IMR-90 (cell line): ENCODE measurements around the gene ADAMTSL5. TPM values are rescaled to one million over a fixed set of nuclear protein-coding genes. Genes with fewer than 3 reads are reported as not detected.
A peak's percentile ranks its signal among the peaks of the same experiment; 100 is the strongest.

ENCODE experiments used
- ATAC-seq: fragments of 200-7000 bp; cut with Tn5 transposase; 2 replicates; pipeline ENCODE4 v1.9.1; 2020; ENCODE audit warnings: low read depth, mild to moderate bottlenecking, moderate library complexity
- BruUV-seq: library from RNA; stranded (reverse); fragments of 400-500 nt; replicated peaks from 2 replicates; lab custom pipeline; 2021; lab: Mats Ljungman, UMichigan
- CTCF ChIA-PET: fragments of 300-600 bp; formaldehyde crosslinking; extraction: SDS; loops from one replicate; lab custom pipeline; 2021; ENCODE audit warnings: antibody characterized with exemption; lab: Yijun Ruan, JAX
- POLR2A ChIA-PET: fragments of 300-600 bp; sonication (Branson Sonifier 250); formaldehyde crosslinking; loops from one replicate; lab custom pipeline; 2022; ENCODE audit warnings: antibody characterized with exemption; ENCODE audit not compliant: unreplicated experiment; lab: Charles Lee
- DNase-seq: peaks from one replicate; pipeline ENCODE4 v3.0.0; 2013
- H2AFZ ChIP-seq: replicated peaks from 2 replicates; pipeline ENCODE3; 2013; ENCODE audit warnings: low read length, mild to moderate bottlenecking; ENCODE audit not compliant: poor library complexity
- H2AK5ac ChIP-seq: 2 replicates; pipeline ENCODE4 v1.6.1; 2013; ENCODE audit warnings: low read depth, low read length, inconsistent platforms
- H2AK9ac ChIP-seq: replicated peaks from 2 replicates; pipeline ENCODE3; 2013; ENCODE audit warnings: mild to moderate bottlenecking, low read depth, low read length, moderate library complexity; ENCODE audit not compliant: poor library complexity
- H2BK120ac ChIP-seq: 2 replicates; pipeline ENCODE4 v1.6.1; 2013; ENCODE audit warnings: low read depth, low read length, inconsistent platforms
- H2BK15ac ChIP-seq: 3 replicates; pipeline ENCODE4 v1.6.1; 2013; ENCODE audit warnings: low read depth, low read length, inconsistent platforms
- H2BK20ac ChIP-seq: 2 replicates; pipeline ENCODE4 v1.6.1; 2013; ENCODE audit warnings: low read depth, mild to moderate bottlenecking, inconsistent platforms, low read length, moderate library complexity
- H2BK5ac ChIP-seq: 2 replicates; pipeline ENCODE4 v1.6.1; 2013; ENCODE audit warnings: mild to moderate bottlenecking, low read depth, low read length, inconsistent platforms; ENCODE audit not compliant: poor library complexity, severe bottlenecking
- H3K14ac ChIP-seq: replicated peaks from 2 replicates; pipeline ENCODE4 v1.6.1; 2013; ENCODE audit warnings: low read depth, low read length, inconsistent platforms
- H3K18ac ChIP-seq: 2 replicates; pipeline ENCODE4 v1.6.1; 2013; ENCODE audit warnings: low read depth, low read length, control low read depth
- H3K23ac ChIP-seq: 2 replicates; pipeline ENCODE4 v1.6.1; 2013; ENCODE audit warnings: low read depth, low read length, inconsistent platforms
- H3K27ac ChIP-seq: 2 replicates; pipeline ENCODE4 v1.5.1; 2013; ENCODE audit warnings: mild to moderate bottlenecking, control low read depth, low read length; ENCODE audit not compliant: insufficient read depth
- H3K27me3 ChIP-seq: 2 replicates; pipeline ENCODE4 v1.6.1; 2013; ENCODE audit warnings: low read length; ENCODE audit not compliant: control insufficient read depth, insufficient read depth
- H3K36me3 ChIP-seq: 2 replicates; pipeline ENCODE4 v1.6.1; 2013; ENCODE audit warnings: low read length, mixed read lengths; ENCODE audit not compliant: control insufficient read depth, insufficient read depth
- H3K4ac ChIP-seq: 2 replicates; pipeline ENCODE4 v1.6.1; 2013; ENCODE audit warnings: low read depth, low read length, inconsistent platforms
- H3K4me1 ChIP-seq: 2 replicates; pipeline ENCODE4 v1.6.1; 2013; ENCODE audit warnings: low read length, mixed read lengths; ENCODE audit not compliant: control insufficient read depth, insufficient read depth
- H3K4me2 ChIP-seq: 2 replicates; pipeline ENCODE4 v1.6.1; 2013; ENCODE audit warnings: low read depth, mild to moderate bottlenecking, control low read depth, low read length, moderate library complexity
- H3K4me3 ChIP-seq: 2 replicates; pipeline ENCODE4 v1.5.1; 2013; ENCODE audit warnings: low read depth, mild to moderate bottlenecking, control low read depth, low read length, moderate library complexity; ENCODE audit not compliant: insufficient read depth
- H3K56ac ChIP-seq: 2 replicates; pipeline ENCODE4 v1.6.1; 2013; ENCODE audit warnings: low read length, inconsistent platforms; ENCODE audit not compliant: insufficient read depth; ENCODE audit errors: extremely low read depth
- H3K79me1 ChIP-seq, 2 experiments: 2 replicates each; pipeline ENCODE4 v1.6.1; 2013; ENCODE audit warnings: low read length in 2 of 2, inconsistent platforms in 1 of 2, low read depth in 1 of 2
- H3K9ac ChIP-seq: 2 replicates; pipeline ENCODE4 v1.6.1; 2013; ENCODE audit warnings: low read depth, low read length, control low read depth
- H3K9me1 ChIP-seq: 2 replicates; pipeline ENCODE4 v1.6.1; 2013; ENCODE audit warnings: low read length, inconsistent platforms; ENCODE audit not compliant: insufficient read depth
- H3K9me3 ChIP-seq: 2 replicates; pipeline ENCODE4 v1.6.1; 2013; ENCODE audit warnings: low read length; ENCODE audit not compliant: control insufficient read depth, insufficient read depth
- H4K20me1 ChIP-seq: 2 replicates; pipeline ENCODE4 v1.6.1; 2013; ENCODE audit warnings: low read length, inconsistent platforms; ENCODE audit not compliant: insufficient read depth
- H4K5ac ChIP-seq: 2 replicates; pipeline ENCODE4 v1.6.1; 2013; ENCODE audit warnings: mild to moderate bottlenecking, low read depth, low read length, control low read depth
- H4K8ac ChIP-seq, 2 experiments: 2 replicates each; pipeline ENCODE4 v1.6.1; 2013; ENCODE audit warnings: low read depth in 2 of 2, low read length in 2 of 2, control low read depth in 1 of 2, inconsistent platforms in 1 of 2
- H4K91ac ChIP-seq: 2 replicates; pipeline ENCODE4 v1.6.1; 2013; ENCODE audit warnings: low read depth, low read length, inconsistent platforms; ENCODE audit not compliant: insufficient read depth
- BHLHE40 ChIP-seq: fragments of 150-350 bp; IDR thresholded peaks from 2 replicates; pipeline ENCODE4 v1.6.1; 2016; ENCODE audit warnings: mild to moderate bottlenecking, low read depth, low read length
- CEBPB ChIP-seq: IDR thresholded peaks from 2 replicates; pipeline ENCODE4 v1.6.1; 2012; ENCODE audit warnings: low read depth, low read length, improper control_type of control experiment
- CHD1 ChIP-seq: IDR thresholded peaks from 2 replicates; pipeline ENCODE4 v1.6.1; 2012; ENCODE audit warnings: low read depth, low read length, improper control_type of control experiment
- FOS ChIP-seq: fragments of 150-350 bp; IDR thresholded peaks from 2 replicates; pipeline ENCODE4 v1.6.1; 2016; ENCODE audit warnings: low read depth, low read length
- MAFK ChIP-seq: IDR thresholded peaks from 2 replicates; pipeline ENCODE4 v1.6.1; 2012; ENCODE audit warnings: low read depth, low read length, improper control_type of control experiment
- MAZ ChIP-seq: IDR thresholded peaks from 2 replicates; pipeline ENCODE4 v1.6.1; 2012; ENCODE audit warnings: low read depth, mild to moderate bottlenecking, low read length, improper control_type of control experiment, moderate library complexity, borderline replicate concordance
- MXI1 ChIP-seq: IDR thresholded peaks from 2 replicates; pipeline ENCODE4 v1.6.1; 2012; ENCODE audit warnings: low read depth, mild to moderate bottlenecking, low read length, moderate library complexity, borderline replicate concordance
- NFE2L2 ChIP-seq: fragments of 150-350 bp; IDR thresholded peaks from 2 replicates; pipeline ENCODE4 v1.6.1; 2016; ENCODE audit warnings: low read depth, mild to moderate bottlenecking, low read length
- POLR2A ChIP-seq: IDR thresholded peaks from 2 replicates; pipeline ENCODE4 v1.6.1; 2012; ENCODE audit warnings: mild to moderate bottlenecking, low read depth, low read length
- RAD21 ChIP-seq: IDR thresholded peaks from 2 replicates; pipeline ENCODE4 v1.6.1; 2012; ENCODE audit warnings: low read length, improper control_type of control experiment
- RCOR1 ChIP-seq: IDR thresholded peaks from 2 replicates; pipeline ENCODE4 v1.6.1; 2012; ENCODE audit warnings: mild to moderate bottlenecking, low read length, improper control_type of control experiment; ENCODE audit not compliant: insufficient replicate concordance
- RFX5 ChIP-seq: IDR thresholded peaks from 2 replicates; pipeline ENCODE4 v1.8.0; 2012; ENCODE audit warnings: low read depth, mild to moderate bottlenecking, low read length, moderate library complexity
- SMC3 ChIP-seq: fragments of 150-350 bp; IDR thresholded peaks from 2 replicates; pipeline ENCODE4 v1.6.1; 2016; ENCODE audit warnings: low read depth, mild to moderate bottlenecking, antibody characterized with exemption, low read length, moderate library complexity
- USF2 ChIP-seq: fragments of 150-350 bp; IDR thresholded peaks from 2 replicates; pipeline ENCODE4 v1.6.1; 2017; ENCODE audit warnings: mild to moderate bottlenecking, antibody characterized with exemption, low read length, low read depth
- WGBS, 2 experiments: methylation state at CpG; one replicate each; pipeline versions ENCODE4 v1.1.5 to v1.1.7; 2013; ENCODE audit warnings: missing lambda C conversion rate in 2 of 2; ENCODE audit not compliant: insufficient read length in 1 of 2; ENCODE audit errors: extremely low coverage in 2 of 2; 5-methylcytosine and 5-hydroxymethylcytosine counted together
- dilution Hi-C: fragments of 300-500 bp; cut with HindIII; formaldehyde crosslinking; loops from one replicate; pipeline ENCODE4 v1.14.3; 2018; ENCODE audit warnings: low sequenced_read_pairs; ENCODE audit not compliant: unreplicated experiment
- in situ Hi-C: fragments of 300-500 bp; cut with MboI; formaldehyde crosslinking; loops from 3 replicates; pipeline ENCODE4 v1.14.3; 2019; ENCODE audit warnings: low sequenced_read_pairs, inconsistent platforms, mixed read lengths
- intact Hi-C: fragments of 100-400 bp; cut with micrococcal nuclease; formaldehyde crosslinking; loops from 2 replicates; pipeline ENCODE4 v1.10.0; 2022
- polyA plus RNA-seq, 3 experiments: library from polyadenylated mRNA; depleted of rRNA; stranded (reverse); fragments of >200 nt; gene quantifications; 2 replicates each; pipeline ENCODE4 v1.2.3, GENCODE V29; 2012; ENCODE audit warnings: low replicate concordance in 1 of 3
- total RNA-seq: library from RNA; depleted of rRNA; stranded (reverse); fragments of >200 nt; gene quantifications from 2 replicates; pipeline ENCODE4 v1.2.3, GENCODE V29; 2012
- TF ChIP-seq, protein P1 (sequence below): fragments of 150-350 bp; IDR thresholded peaks from 2 replicates; pipeline ENCODE4 v1.6.1; 2016; ENCODE audit warnings: low read depth, mild to moderate bottlenecking, low read length, moderate library complexity, borderline replicate concordance
- TF ChIP-seq, protein P2 (sequence below): conservative IDR thresholded peaks from 2 replicates; pipeline ENCODE4 v1.5.1; 2012; ENCODE audit warnings: mild to moderate bottlenecking, low read depth, low read length, improper control_type of control experiment

The ADAMTSL5 gene
- total and polyA plus RNA-seq, 2 of the 4 experiments (the other 2 are of a cell fraction), result 0.90 to 10.8 TPM

- no TSS peak for BruUV-seq
- Histone ChIP-seq H3K23ac (no peak overlapping the region; the same call in 1 of the 2 replicates), H2AFZ (peak overlapping the region; percentile 21), H3K27me3 (peaks cover 2% of the 10 kb centered on the region; the same call in 1 of the 2 replicates), H4K20me1 (no peaks in the 10 kb centered on the region), H2BK120ac (no peak overlapping the region), H4K5ac (no peak overlapping the region), H3K27ac (no peak overlapping the region), H2AK9ac (no peak overlapping the region), H2BK20ac (no peak overlapping the region), H3K9ac (no peak overlapping the region), H2BK15ac (no peak overlapping the region), H3K79me1 (no peaks in the 10 kb centered on the region), H4K91ac (no peak overlapping the region), H3K18ac (no peak overlapping the region), H3K4me1 (peaks cover 2% of the 10 kb centered on the region; the same call in 1 of the 2 replicates), H3K9me1 (no peaks in the 10 kb centered on the region), H3K4me3 (no peak overlapping the region), H4K8ac (no peak overlapping the region), H3K4ac (no peak overlapping the region), H2AK5ac (no peak overlapping the region), H3K14ac (no peak overlapping the region), H3K36me3 (no peaks in the 10 kb centered on the region), H3K4me2 (no peak overlapping the region), H3K9me3 (no peaks in the 10 kb centered on the region), H2BK5ac (no peak overlapping the region), H3K56ac (no peak overlapping the region)
- TF ChIP-seq BHLHE40 (no peak), MAFK (no peak), CEBPB (no peak), POLR2A (no peak), USF2 (no peak), RCOR1 (no peak), NFE2L2 (no peak), FOS (no peak), MXI1 (no peak), CHD1 (no peak), MAZ (no peak), RFX5 (no peak), SMC3 (no peak), RAD21 (no peak)
- TF ChIP-seq, protein P1, sequence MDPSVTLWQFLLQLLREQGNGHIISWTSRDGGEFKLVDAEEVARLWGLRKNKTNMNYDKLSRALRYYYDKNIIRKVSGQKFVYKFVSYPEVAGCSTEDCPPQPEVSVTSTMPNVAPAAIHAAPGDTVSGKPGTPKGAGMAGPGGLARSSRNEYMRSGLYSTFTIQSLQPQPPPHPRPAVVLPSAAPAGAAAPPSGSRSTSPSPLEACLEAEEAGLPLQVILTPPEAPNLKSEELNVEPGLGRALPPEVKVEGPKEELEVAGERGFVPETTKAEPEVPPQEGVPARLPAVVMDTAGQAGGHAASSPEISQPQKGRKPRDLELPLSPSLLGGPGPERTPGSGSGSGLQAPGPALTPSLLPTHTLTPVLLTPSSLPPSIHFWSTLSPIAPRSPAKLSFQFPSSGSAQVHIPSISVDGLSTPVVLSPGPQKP, result no peak
- TF ChIP-seq, protein P2, sequence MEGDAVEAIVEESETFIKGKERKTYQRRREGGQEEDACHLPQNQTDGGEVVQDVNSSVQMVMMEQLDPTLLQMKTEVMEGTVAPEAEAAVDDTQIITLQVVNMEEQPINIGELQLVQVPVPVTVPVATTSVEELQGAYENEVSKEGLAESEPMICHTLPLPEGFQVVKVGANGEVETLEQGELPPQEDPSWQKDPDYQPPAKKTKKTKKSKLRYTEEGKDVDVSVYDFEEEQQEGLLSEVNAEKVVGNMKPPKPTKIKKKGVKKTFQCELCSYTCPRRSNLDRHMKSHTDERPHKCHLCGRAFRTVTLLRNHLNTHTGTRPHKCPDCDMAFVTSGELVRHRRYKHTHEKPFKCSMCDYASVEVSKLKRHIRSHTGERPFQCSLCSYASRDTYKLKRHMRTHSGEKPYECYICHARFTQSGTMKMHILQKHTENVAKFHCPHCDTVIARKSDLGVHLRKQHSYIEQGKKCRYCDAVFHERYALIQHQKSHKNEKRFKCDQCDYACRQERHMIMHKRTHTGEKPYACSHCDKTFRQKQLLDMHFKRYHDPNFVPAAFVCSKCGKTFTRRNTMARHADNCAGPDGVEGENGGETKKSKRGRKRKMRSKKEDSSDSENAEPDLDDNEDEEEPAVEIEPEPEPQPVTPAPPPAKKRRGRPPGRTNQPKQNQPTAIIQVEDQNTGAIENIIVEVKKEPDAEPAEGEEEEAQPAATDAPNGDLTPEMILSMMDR, result no peak
- dilution Hi-C loops (no loop called here), intact Hi-C loops (no loop called here), in situ Hi-C loops (loop anchor here (25.0 kb wide), 1 partner anchor 247 kb away; no protein-coding TSS in a partner anchor)
- DNase-seq (no peak), ATAC-seq (peak; percentile 32; the same call in 1 of the 2 replicates)
- ChIA-PET CTCF (no interaction called here), POLR2A (no interaction called here)
- 56% methylated on average over 5 of the region's 17 CpGs; no CpG with 5 or more reads in 1 of the 2 experiments for WGBS, 2 experiments
These were observed 27.6 kb upstream of the ADAMTSL5 start for GRCh38 chr19:1540365-1540925.
